GM21786 (cell line): ENCODE measurements around the gene RBKS.
"Not testable (repeated sequence)": the region's sequence is repeated elsewhere in the genome, so short reads cannot be mapped to it uniquely, and the experiment has no call there.

Experiments used
- ATAC-seq: cut with Tn5 transposase; IDR thresholded peaks from one replicate; pipeline ENCODE4 v1.9.1; 2021; ENCODE audit not compliant: unreplicated experiment

The RBKS gene

GRCh38 chr2:27875089-27875881 is 14.9 kb downstream of the RBKS start:
- ATAC-seq: no peak

GRCh38 chr2:27873091-27873490 is 17.1 kb downstream of the RBKS start:
- no peak for ATAC-seq

- no peak for ATAC-seq
Observed at GRCh38 chr2:27871802-27872201, 18.4 kb downstream of the RBKS start.

GRCh38 chr2:27870724-27871123 is 19.5 kb downstream of the RBKS start:
- ATAC-seq: no peak

GRCh38 chr2:27869763-27870162 is 20.4 kb downstream of the RBKS start:
- no peak for ATAC-seq

GRCh38 chr2:27866237-27866636 is 23.9 kb downstream of the RBKS start:
- no peak for ATAC-seq

- not testable (repeated sequence) for ATAC-seq
Observed at GRCh38 chr2:27863955-27864354, 26.2 kb downstream of the RBKS start.

GRCh38 chr2:27863146-27863545 is 27.0 kb downstream of the RBKS start:
- ATAC-seq: no peak

- no peak for ATAC-seq
Observed at GRCh38 chr2:27860111-27860510, 30.1 kb downstream of the RBKS start.

GRCh38 chr2:27857417-27858172 is 32.6 kb downstream of the RBKS start:
- no peak for ATAC-seq

GRCh38 chr2:27856956-27857355 is 33.2 kb downstream of the RBKS start:
- no peak for ATAC-seq

GRCh38 chr2:27856386-27856785 is 33.8 kb downstream of the RBKS start:
- ATAC-seq: no peak

- no peak for ATAC-seq
Observed at GRCh38 chr2:27855476-27855875, 34.7 kb downstream of the RBKS start.

GRCh38 chr2:27854229-27854862 is 35.8 kb downstream of the RBKS start:
- no peak for ATAC-seq

GRCh38 chr2:27852691-27853090 is 37.5 kb downstream of the RBKS start:
- ATAC-seq: no peak

GRCh38 chr2:27849558-27850205 is 40.5 kb downstream of the RBKS start:
- no peak for ATAC-seq

GRCh38 chr2:27847333-27847732 is 42.9 kb downstream of the RBKS start:
- ATAC-seq: no peak

- ATAC-seq: no peak
Observed at GRCh38 chr2:27844821-27845255, 45.3 kb downstream of the RBKS start.

- ATAC-seq: no peak
Observed at GRCh38 chr2:27843992-27844391, 46.2 kb downstream of the RBKS start.

- no peak for ATAC-seq
Observed at GRCh38 chr2:27842894-27843293, 47.3 kb downstream of the RBKS start.

- ATAC-seq: no peak
Observed at GRCh38 chr2:27839022-27839618, 51.1 kb downstream of the RBKS start.
